A172 (cell line): ENCODE results near the gene OR6Y1. TPM values are rescaled to one million over a fixed set of nuclear protein-coding genes. Genes with fewer than 3 reads are reported as not detected.

Source experiments
- DNase-seq: peaks from one replicate; pipeline ENCODE4 v3.0.0-alpha.2; 2015; ENCODE audit warnings: low spot score
- total RNA-seq: library from RNA; depleted of rRNA; stranded (reverse); fragments of >200 nt; shearing (Covaris generic); gene quantifications from 2 replicates; pipeline ENCODE4 v1.2.3, GENCODE V29; 2014; rRNA removed

The OR6Y1 gene
- total RNA-seq, 1 experiment from 2014 or later = not detected

GRCh38 chr1:158506369-158506987 is 47.7 kb downstream of the OR6Y1 start:
- DNase-seq = no peak

GRCh38 chr1:158496374-158496773 is 57.8 kb downstream of the OR6Y1 start:
- DNase-seq = peak; percentile 6

GRCh38 chr1:158494796-158495195 is 59.4 kb downstream of the OR6Y1 start:
- DNase-seq = no peak

Other genes starting within 250 kb of the OR6Y1 start
- not detected in 2 replicates for gene CD1B, start 222.9 kb downstream of the OR6Y1 start, total RNA-seq
- not detected in 2 replicates for gene CD1E, start 200.5 kb downstream of the OR6Y1 start, total RNA-seq
- not detected in 2 replicates for gene OR10T2, start 154.9 kb downstream of the OR6Y1 start, total RNA-seq
- not detected in 2 replicates for gene OR10K2, start 128.2 kb downstream of the OR6Y1 start, total RNA-seq
- not detected in 2 replicates for gene OR10K1, start 92.6 kb downstream of the OR6Y1 start, total RNA-seq
- gene OR10R2, start 82.2 kb downstream of the OR6Y1 start, total RNA-seq = not detected in 2 replicates
- not detected in 2 replicates for gene OR6P1, start 16.2 kb upstream of the OR6Y1 start, total RNA-seq
- gene OR10X1, start 25.5 kb upstream of the OR6Y1 start, total RNA-seq = not detected in 2 replicates
- not detected in 2 replicates for gene OR10Z1, start 50.9 kb upstream of the OR6Y1 start, total RNA-seq
- gene SPTA1, start 132.3 kb upstream of the OR6Y1 start, total RNA-seq = not detected in 2 replicates
- gene OR6K2, start 146.2 kb upstream of the OR6Y1 start, total RNA-seq = not detected in 2 replicates
- gene OR6K3, start 166.3 kb upstream of the OR6Y1 start, total RNA-seq = not detected in 2 replicates
- gene OR6K6, start 200.3 kb upstream of the OR6Y1 start, total RNA-seq = not detected in 2 replicates
- not detected in 2 replicates for gene OR6N1, start 217.8 kb upstream of the OR6Y1 start, total RNA-seq
- gene OR6N2, start 226.8 kb upstream of the OR6Y1 start, total RNA-seq = not detected in 2 replicates